KMS-11 (cell line): ENCODE data around the gene RALGAPA2.

ENCODE experiments used
- H2AFZ ChIP-seq: fragments of 200-600 bp; sonication (generic); 2 replicates; pipeline ENCODE4 v1.6.1; 2016; ENCODE audit warnings: antibody characterized with exemption, mixed run types, low read depth
- H3K27ac ChIP-seq: fragments of 200-600 bp; sonication (generic); 2 replicates; pipeline ENCODE4 v1.6.1; 2016; ENCODE audit warnings: mild to moderate bottlenecking, mixed run types
- H3K27me3 ChIP-seq: fragments of 200-600 bp; sonication (generic); 2 replicates; pipeline ENCODE4 v1.6.1; 2017; ENCODE audit warnings: mild to moderate bottlenecking, low read depth, mixed run types, moderate library complexity; ENCODE audit not compliant: insufficient read depth
- H3K36me3 ChIP-seq: fragments of 200-600 bp; sonication (generic); 2 replicates; pipeline ENCODE4 v1.6.1; 2017; ENCODE audit warnings: mild to moderate bottlenecking, mixed run types; ENCODE audit not compliant: insufficient read depth
- H3K4me1 ChIP-seq: fragments of 200-600 bp; sonication (generic); 2 replicates; pipeline ENCODE4 v1.6.1; 2016; ENCODE audit warnings: mild to moderate bottlenecking, low read depth, mixed run types; ENCODE audit not compliant: poor library complexity, severe bottlenecking
- H3K4me2 ChIP-seq: fragments of 200-600 bp; sonication (generic); 2 replicates; pipeline ENCODE4 v1.7.0; 2016; ENCODE audit warnings: mild to moderate bottlenecking, mixed run types
- H3K4me3 ChIP-seq: fragments of 200-600 bp; sonication (generic); IDR thresholded peaks from 2 replicates; pipeline ENCODE4 v1.6.1; 2017; ENCODE audit warnings: low read depth, low read length, mixed read lengths; ENCODE audit not compliant: insufficient read depth
- H3K79me2 ChIP-seq: fragments of 200-600 bp; sonication (generic); 2 replicates; pipeline ENCODE4 v1.6.1; 2016; ENCODE audit warnings: low read depth, mixed run types; ENCODE audit not compliant: insufficient read depth
- H3K9ac ChIP-seq: fragments of 200-600 bp; sonication (generic); 2 replicates; pipeline ENCODE4 v1.6.1; 2016; ENCODE audit warnings: mild to moderate bottlenecking, mixed run types
- H4K20me1 ChIP-seq: fragments of 200-600 bp; sonication (generic); 2 replicates; pipeline ENCODE4 v1.6.1; 2016; ENCODE audit warnings: mild to moderate bottlenecking, mixed run types; ENCODE audit not compliant: insufficient read depth
- CTCF ChIP-seq: fragments of 200-600 bp; sonication (generic); conservative IDR thresholded peaks from 2 replicates; pipeline ENCODE4 v1.6.1; 2017; ENCODE audit warnings: low read depth, mild to moderate bottlenecking, antibody characterized with exemption, low read length, moderate library complexity, mixed read lengths

The RALGAPA2 gene

GRCh38 chr20:20593447-20594170, 118.8 kb downstream of the RALGAPA2 start:
- H3K4me2 ChIP-seq, result no peak overlapping the region
- TF ChIP-seq CTCF, result peak; percentile 55
- no peaks in the 10 kb centered on the region for H3K27me3 ChIP-seq

GRCh38 chr20:20585146-20585545, 127.3 kb downstream of the RALGAPA2 start:
- no peak for TF ChIP-seq CTCF
- Histone ChIP-seq H2AFZ (no peak overlapping the region), H3K79me2 (no peaks in the 10 kb centered on the region), H3K9ac (no peak overlapping the region), H3K36me3 (no peaks in the 10 kb centered on the region), H3K27me3 (no peaks in the 10 kb centered on the region), H4K20me1 (no peaks in the 10 kb centered on the region), H3K4me2 (no peak overlapping the region), H3K4me1 (no peaks in the 10 kb centered on the region), H3K4me3 (no peak overlapping the region), H3K27ac (no peak overlapping the region)

More at GRCh38 chr20:20593447-20594170, 118.8 kb downstream of the RALGAPA2 start:
- H3K4me1 ChIP-seq, result no peaks in the 10 kb centered on the region
- H3K27ac ChIP-seq, result no peak overlapping the region
- no peak overlapping the region for H3K4me3 ChIP-seq
- H3K9ac ChIP-seq, result no peak overlapping the region
- no peaks in the 10 kb centered on the region for H3K79me2 ChIP-seq
- H3K36me3 ChIP-seq, result no peaks in the 10 kb centered on the region
- no peak overlapping the region for H2AFZ ChIP-seq
- no peaks in the 10 kb centered on the region for H4K20me1 ChIP-seq

DNA sequence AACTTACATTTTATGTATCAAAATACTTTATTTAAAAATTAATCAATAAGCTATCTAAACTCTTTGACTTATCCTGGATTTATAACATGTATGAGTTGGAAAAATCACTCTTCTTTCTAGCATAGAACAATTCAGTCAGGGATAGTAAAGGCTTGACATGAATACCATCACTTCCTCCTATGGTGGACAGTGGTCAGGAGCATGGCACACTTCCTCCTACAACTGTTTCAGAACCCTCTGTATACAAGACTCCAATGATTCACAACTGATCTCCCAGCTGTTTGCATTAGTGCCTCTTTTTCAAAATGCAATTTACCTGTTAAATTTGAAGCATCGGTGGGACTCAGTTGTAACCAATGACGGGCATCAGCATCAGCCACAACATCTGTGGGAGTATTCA, 129.7 kb downstream of the RALGAPA2 start:
- H3K36me3 ChIP-seq, result no peaks in the 10 kb centered on the region
- no peak overlapping the region for H3K27ac ChIP-seq
- no peak overlapping the region for H3K9ac ChIP-seq
- no peak overlapping the region for H3K4me3 ChIP-seq
- TF ChIP-seq CTCF, result no peak
- H3K79me2 ChIP-seq, result no peaks in the 10 kb centered on the region
- no peaks in the 10 kb centered on the region for H4K20me1 ChIP-seq
- no peak overlapping the region for H2AFZ ChIP-seq
- no peak overlapping the region for H3K4me2 ChIP-seq
- no peaks in the 10 kb centered on the region for H3K27me3 ChIP-seq
- peaks cover 11% of the 10 kb centered on the region for H3K4me1 ChIP-seq

- H3K27ac ChIP-seq, result no peak overlapping the region
- H3K79me2 ChIP-seq, result no peaks in the 10 kb centered on the region
- H4K20me1 ChIP-seq, result no peaks in the 10 kb centered on the region
- H3K4me2 ChIP-seq, result no peak overlapping the region
- no peaks in the 10 kb centered on the region for H3K36me3 ChIP-seq
- TF ChIP-seq CTCF, result no peak
- H2AFZ ChIP-seq, result no peak overlapping the region
- peaks cover 11% of the 10 kb centered on the region for H3K4me1 ChIP-seq
- H3K9ac ChIP-seq, result no peak overlapping the region
- no peak overlapping the region for H3K4me3 ChIP-seq
- no peaks in the 10 kb centered on the region for H3K27me3 ChIP-seq
These were observed 132.3 kb downstream of the RALGAPA2 start for GRCh38 chr20:20580139-20580538.
